ENCODE results near the gene WASF2.

The WASF2 gene

DNA sequence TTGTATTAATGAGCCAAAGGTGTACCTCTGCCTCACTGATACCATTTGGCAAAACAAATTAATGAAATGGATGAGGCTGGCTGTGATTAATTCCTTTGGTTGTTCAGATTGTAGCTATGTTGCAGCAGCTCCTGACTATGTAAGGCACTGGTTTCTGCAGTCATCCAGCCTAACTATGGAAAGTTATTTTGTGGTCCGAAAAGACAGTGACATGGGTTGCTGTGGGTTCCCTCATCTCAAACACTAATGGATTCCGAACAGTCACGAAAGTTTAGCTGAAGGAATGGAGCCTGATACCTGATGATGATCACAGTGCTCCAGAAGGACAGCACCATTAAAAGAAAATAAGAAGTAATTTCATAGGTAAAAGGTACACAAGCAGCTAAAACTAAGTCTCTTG lies 42.6 kb downstream of the WASF2 start:
- Histone ChIP-seq H3K14ac (ENCODE audit: low read length) (no peak overlapping the region), H4K12ac (ENCODE audit: low read depth, low read length) (no peak overlapping the region), H3K79me2 (ENCODE audit: control insufficient read depth, insufficient read depth, low read length, poor library complexity) (peaks cover 2% of the 10 kb centered on the region), H2BK5ac (ENCODE audit: low read depth, low read length, poor library complexity) (no peak overlapping the region), H2AFZ (ENCODE audit: insufficient read depth, low read length, poor library complexity) (no peak overlapping the region), H2AK5ac (ENCODE audit: low read length) (no peak overlapping the region), H3K4ac (ENCODE audit: low read depth, low read length) (no peak overlapping the region), H3K27ac (ENCODE audit: low read depth, low read length) (no peak overlapping the region), H3K4me1 (ENCODE audit: control insufficient read depth in 1 of 2, insufficient read depth in 2 of 2, low read length in 2 of 2) (peaks cover 0 to 3% of the 10 kb centered on the region in 2 experiments), H3K4me2 (ENCODE audit: low read length) (no peak overlapping the region), H3K27me3 (ENCODE audit: insufficient read depth, low read length) (no peaks in the 10 kb centered on the region), H3K4me3 (ENCODE audit: low read depth, low read length) (no peak overlapping the region), H4K91ac (ENCODE audit: low read depth, low read length) (no peak overlapping the region), H3K23ac (ENCODE audit: low read length) (no peak overlapping the region), H3K18ac (ENCODE audit: low read length) (no peak overlapping the region), H2BK12ac (ENCODE audit: low read length) (no peak overlapping the region), H3K36me3 (ENCODE audit: control insufficient read depth in 1 of 2, insufficient read depth in 2 of 2, low read length in 2 of 2) (peaks cover 2% of the 10 kb centered on the region in 2 experiments), H3K9ac (ENCODE audit: low read length) (no peak overlapping the region), H3K9me3 (ENCODE audit: insufficient read depth, low read depth, low read length) (no peaks in the 10 kb centered on the region), H3K79me1 (ENCODE audit: low read length) (no peaks in the 10 kb centered on the region), H4K8ac (ENCODE audit: low read depth, low read length) (no peak overlapping the region), H2BK120ac (ENCODE audit: insufficient read depth, low read length, poor library complexity) (no peak overlapping the region)
- DNase-seq, result no peak
- WGBS (ENCODE audit: extremely low coverage, insufficient coverage, insufficient read length), result no CpG with 5 or more reads among the region's 3 CpGs

DNA sequence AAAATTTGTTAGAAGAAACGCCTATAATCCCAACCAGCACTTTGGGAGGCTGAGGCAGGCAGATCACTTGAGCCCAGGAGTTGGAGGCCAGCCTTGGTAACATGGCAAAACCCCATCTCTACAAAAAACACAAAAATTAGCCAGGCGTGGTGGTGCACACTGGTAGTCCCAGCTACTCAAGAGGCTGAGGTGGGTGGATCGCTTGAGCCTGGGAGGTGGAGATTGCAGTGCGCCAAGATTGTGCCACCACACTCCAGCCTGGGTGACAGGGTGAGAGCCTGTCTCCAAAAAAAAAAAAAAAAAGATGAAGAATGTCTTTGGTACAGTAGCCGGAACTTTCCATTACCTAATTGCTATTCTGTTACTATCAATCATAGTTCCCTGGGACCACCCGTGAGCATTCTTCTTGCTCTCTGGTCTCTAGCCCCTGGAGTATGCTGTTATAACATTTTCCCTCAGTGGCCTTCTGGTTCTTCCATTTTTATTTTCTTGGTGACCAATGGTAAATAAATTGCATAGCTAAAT lies 43.4 kb downstream of the WASF2 start:
- H3K14ac ChIP-seq (ENCODE audit: low read length), result no peak overlapping the region
- no peak overlapping the region for H2BK120ac ChIP-seq (ENCODE audit: insufficient read depth, low read length, poor library complexity)
- no peaks in the 10 kb centered on the region for H3K79me1 ChIP-seq (ENCODE audit: low read length)
- no peaks in the 10 kb centered on the region for H3K27me3 ChIP-seq (ENCODE audit: insufficient read depth, low read length)
- no CpG with 5 or more reads among the region's 6 CpGs for WGBS (ENCODE audit: extremely low coverage, insufficient coverage, insufficient read length)
- no peak overlapping the region for H2BK5ac ChIP-seq (ENCODE audit: low read depth, low read length, poor library complexity)
- no peak overlapping the region for H2BK12ac ChIP-seq (ENCODE audit: low read length)
- H3K27ac ChIP-seq (ENCODE audit: low read depth, low read length), result no peak overlapping the region
- no peak overlapping the region for H3K18ac ChIP-seq (ENCODE audit: low read length)
- peaks cover 0 to 3% of the 10 kb centered on the region in 2 experiments for H3K4me1 ChIP-seq (ENCODE audit: control insufficient read depth in 1 of 2, insufficient read depth in 2 of 2, low read length in 2 of 2)
- H3K9ac ChIP-seq (ENCODE audit: low read length), result no peak overlapping the region
- H4K12ac ChIP-seq (ENCODE audit: low read depth, low read length), result no peak overlapping the region
- no peak overlapping the region for H3K4ac ChIP-seq (ENCODE audit: low read depth, low read length)
- no peak for DNase-seq
- H3K4me2 ChIP-seq (ENCODE audit: low read length), result no peak overlapping the region
- no peak overlapping the region for H2AFZ ChIP-seq (ENCODE audit: insufficient read depth, low read length, poor library complexity)
- no peaks in the 10 kb centered on the region for H3K9me3 ChIP-seq (ENCODE audit: insufficient read depth, low read depth, low read length)
- no peak overlapping the region for H3K23ac ChIP-seq (ENCODE audit: low read length)
- H3K36me3 ChIP-seq (ENCODE audit: control insufficient read depth in 1 of 2, insufficient read depth in 2 of 2, low read length in 2 of 2), result peaks cover 2% of the 10 kb centered on the region in 2 experiments
- H4K91ac ChIP-seq (ENCODE audit: low read depth, low read length), result no peak overlapping the region
- H2AK5ac ChIP-seq (ENCODE audit: low read length), result no peak overlapping the region
- H4K8ac ChIP-seq (ENCODE audit: low read depth, low read length), result no peak overlapping the region
- H3K4me3 ChIP-seq (ENCODE audit: low read depth, low read length), result no peak overlapping the region
- peaks cover 2% of the 10 kb centered on the region for H3K79me2 ChIP-seq (ENCODE audit: control insufficient read depth, insufficient read depth, low read length, poor library complexity)

DNA sequence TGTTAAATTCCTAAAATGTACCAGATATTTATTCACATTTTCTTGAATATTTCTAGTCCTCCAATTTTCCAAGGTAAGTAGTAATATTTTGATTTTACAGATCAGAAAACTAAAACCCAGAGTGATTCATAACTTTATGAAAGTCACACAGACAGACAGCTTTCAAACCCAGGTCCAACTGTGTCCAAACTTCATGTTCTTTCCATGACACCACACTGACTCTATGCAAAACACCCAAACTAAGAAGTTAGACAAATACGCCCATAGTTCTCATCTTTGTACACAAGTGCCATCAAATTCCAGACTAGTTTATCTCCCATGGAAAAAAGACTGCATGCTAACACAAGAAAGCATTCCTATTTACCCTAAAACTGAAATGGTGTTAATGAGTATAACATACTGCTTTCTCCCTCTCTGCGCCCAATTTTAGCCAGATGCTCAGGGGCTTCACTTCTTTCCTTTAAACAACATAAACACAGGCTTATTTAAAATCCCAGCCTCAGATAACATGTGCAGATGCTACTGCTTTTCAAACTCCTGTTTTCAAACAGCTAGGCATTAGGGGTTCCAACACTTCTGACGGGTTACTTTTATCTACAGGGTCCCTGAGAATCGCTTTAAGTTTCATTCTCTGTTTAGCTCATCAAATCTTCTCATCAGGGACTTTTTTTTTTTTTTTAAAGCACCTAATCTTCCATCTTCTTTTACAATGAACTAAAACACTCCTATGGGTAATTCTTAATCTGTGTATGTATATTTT lies 44.6 kb downstream of the WASF2 start:
- Histone ChIP-seq H3K4me1 (ENCODE audit: control insufficient read depth in 1 of 2, insufficient read depth in 2 of 2, low read length in 2 of 2) (peaks cover 0 to 3% of the 10 kb centered on the region in 2 experiments), H3K18ac (ENCODE audit: low read length) (no peak overlapping the region), H3K4me2 (ENCODE audit: low read length) (no peak overlapping the region), H3K9me3 (ENCODE audit: insufficient read depth, low read depth, low read length) (no peaks in the 10 kb centered on the region), H3K79me2 (ENCODE audit: control insufficient read depth, insufficient read depth, low read length, poor library complexity) (peaks cover 2% of the 10 kb centered on the region), H3K27ac (ENCODE audit: low read depth, low read length) (no peak overlapping the region), H3K4ac (ENCODE audit: low read depth, low read length) (no peak overlapping the region), H2BK5ac (ENCODE audit: low read depth, low read length, poor library complexity) (no peak overlapping the region), H2AFZ (ENCODE audit: insufficient read depth, low read length, poor library complexity) (no peak overlapping the region), H3K79me1 (ENCODE audit: low read length) (no peaks in the 10 kb centered on the region), H3K9ac (ENCODE audit: low read length) (no peak overlapping the region), H4K91ac (ENCODE audit: low read depth, low read length) (no peak overlapping the region), H3K23ac (ENCODE audit: low read length) (no peak overlapping the region), H3K4me3 (ENCODE audit: low read depth, low read length) (no peak overlapping the region), H3K14ac (ENCODE audit: low read length) (no peak overlapping the region), H3K27me3 (ENCODE audit: insufficient read depth, low read length) (no peaks in the 10 kb centered on the region), H4K12ac (ENCODE audit: low read depth, low read length) (no peak overlapping the region), H3K36me3 (ENCODE audit: control insufficient read depth in 1 of 2, insufficient read depth in 2 of 2, low read length in 2 of 2) (peaks cover 2% of the 10 kb centered on the region in 2 experiments), H2AK5ac (ENCODE audit: low read length) (no peak overlapping the region), H2BK120ac (ENCODE audit: insufficient read depth, low read length, poor library complexity) (no peak overlapping the region), H4K8ac (ENCODE audit: low read depth, low read length) (no peak overlapping the region), H2BK12ac (ENCODE audit: low read length) (no peak overlapping the region)
- no CpG with 5 or more reads among the region's 4 CpGs for WGBS (ENCODE audit: extremely low coverage, insufficient coverage, insufficient read length)
- peak in 1 of 2 donors; percentile 50 for DNase-seq

DNA sequence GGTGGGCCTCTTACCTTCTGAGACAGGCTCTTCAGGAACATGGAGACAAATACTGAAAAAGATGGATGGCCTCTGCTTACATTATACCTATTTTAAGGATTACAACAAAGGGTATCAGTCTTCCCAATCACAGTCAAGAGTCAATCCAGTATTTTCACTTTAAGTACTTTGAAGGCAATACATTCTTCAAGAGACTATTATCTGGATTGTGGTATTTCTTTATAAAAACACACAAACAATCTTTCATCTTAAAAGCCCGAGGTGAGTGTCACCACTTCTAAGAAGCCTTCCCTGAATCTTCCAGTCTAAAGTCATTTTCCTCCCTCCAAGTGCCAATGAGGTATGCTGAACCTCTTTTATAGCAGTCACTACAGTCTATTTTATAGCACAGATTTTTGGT lies 45.3 kb downstream of the WASF2 start:
- no peak overlapping the region for H3K23ac ChIP-seq (ENCODE audit: low read length)
- H3K27ac ChIP-seq (ENCODE audit: low read depth, low read length), result no peak overlapping the region
- peak; percentile 21 to 72 for DNase-seq
- H3K79me1 ChIP-seq (ENCODE audit: low read length), result no peaks in the 10 kb centered on the region
- H2BK12ac ChIP-seq (ENCODE audit: low read length), result no peak overlapping the region
- no CpG with 5 or more reads among the region's 1 CpG for WGBS (ENCODE audit: extremely low coverage, insufficient coverage, insufficient read length)
- H3K4me1 ChIP-seq (ENCODE audit: control insufficient read depth in 1 of 2, insufficient read depth in 2 of 2, low read length in 2 of 2), result peaks cover 0 to 3% of the 10 kb centered on the region in 2 experiments
- H3K4me3 ChIP-seq (ENCODE audit: low read depth, low read length), result no peak overlapping the region
- no peak overlapping the region for H2BK120ac ChIP-seq (ENCODE audit: insufficient read depth, low read length, poor library complexity)
- H3K79me2 ChIP-seq (ENCODE audit: control insufficient read depth, insufficient read depth, low read length, poor library complexity), result peaks cover 2% of the 10 kb centered on the region
- H3K9ac ChIP-seq (ENCODE audit: low read length), result no peak overlapping the region
- no peak overlapping the region for H4K12ac ChIP-seq (ENCODE audit: low read depth, low read length)
- H3K14ac ChIP-seq (ENCODE audit: low read length), result no peak overlapping the region
- H3K4me2 ChIP-seq (ENCODE audit: low read length), result no peak overlapping the region
- no peak overlapping the region for H4K8ac ChIP-seq (ENCODE audit: low read depth, low read length)
- no peaks in the 10 kb centered on the region for H3K27me3 ChIP-seq (ENCODE audit: insufficient read depth, low read length)
- H2AFZ ChIP-seq (ENCODE audit: insufficient read depth, low read length, poor library complexity), result no peak overlapping the region
- no peak overlapping the region for H3K18ac ChIP-seq (ENCODE audit: low read length)
- H4K91ac ChIP-seq (ENCODE audit: low read depth, low read length), result no peak overlapping the region
- H3K36me3 ChIP-seq (ENCODE audit: control insufficient read depth in 1 of 2, insufficient read depth in 2 of 2, low read length in 2 of 2), result peaks cover 2 to 3% of the 10 kb centered on the region in 2 experiments
- H3K9me3 ChIP-seq (ENCODE audit: insufficient read depth, low read depth, low read length), result no peaks in the 10 kb centered on the region
- H2BK5ac ChIP-seq (ENCODE audit: low read depth, low read length, poor library complexity), result no peak overlapping the region
- H3K4ac ChIP-seq (ENCODE audit: low read depth, low read length), result no peak overlapping the region
- no peak overlapping the region for H2AK5ac ChIP-seq (ENCODE audit: low read length)

Measured in trophoblast cell (in vitro differentiated cells and primary cell).